Neural cell (in vitro differentiated cells): Measurements from ENCODE around the gene KRTAP5-4. TPM values are rescaled to one million over a fixed set of nuclear protein-coding genes. Genes with fewer than 3 reads are reported as not detected.

Experiments
- polyA plus RNA-seq: library from polyadenylated mRNA; depleted of rRNA; stranded (reverse); fragments of >200 nt; gene quantifications from 2 replicates; pipeline ENCODE4 v1.2.3, GENCODE V29; 2014

The KRTAP5-4 gene
- polyA plus RNA-seq, 1 donor from 2014 or later = not detected

Other genes starting within 250 kb of the KRTAP5-4 start
- 47.5 and 58.2 TPM in 2 replicates for gene BRSK2, start 232.2 kb downstream of the KRTAP5-4 start, polyA plus RNA-seq
- 33.2 and 56.8 TPM in 2 replicates for gene MOB2, start 135.4 kb downstream of the KRTAP5-4 start, polyA plus RNA-seq
- gene DUSP8, start 49.9 kb downstream of the KRTAP5-4 start, polyA plus RNA-seq = 3.5 and 7.1 TPM in 2 replicates
- gene KRTAP5-1, start 36.9 kb downstream of the KRTAP5-4 start, polyA plus RNA-seq = not detected in 2 replicates
- not detected in 2 replicates for gene KRTAP5-2, start 23.8 kb downstream of the KRTAP5-4 start, polyA plus RNA-seq
- not detected in 2 replicates for gene KRTAP5-3, start 13.7 kb downstream of the KRTAP5-4 start, polyA plus RNA-seq
- not detected in 2 replicates for gene KRTAP5-5, start 7.6 kb upstream of the KRTAP5-4 start, polyA plus RNA-seq
- gene KRTAP5-6, start 75.1 kb upstream of the KRTAP5-4 start, polyA plus RNA-seq = not detected in 2 replicates
- gene IFITM10, start 128.5 kb upstream of the KRTAP5-4 start, polyA plus RNA-seq = 0.50 and 1.1 TPM in 2 replicates
- 30.5 and 40.5 TPM in 2 replicates for gene CTSD, start 141.8 kb upstream of the KRTAP5-4 start, polyA plus RNA-seq
- not detected in 2 replicates for gene SYT8, start 212.9 kb upstream of the KRTAP5-4 start, polyA plus RNA-seq
- gene TNNI2, start 216.8 kb upstream of the KRTAP5-4 start, polyA plus RNA-seq = not detected in 2 replicates
- not detected in 2 replicates for gene LSP1, start 230.9 kb upstream of the KRTAP5-4 start, polyA plus RNA-seq